HEK293 (cell line): ENCODE measurements around the gene NUDT16L1.

Experiments
- CTCF ChIP-seq: fragments of 450-650 bp; formaldehyde crosslinking; IDR thresholded peaks from 2 replicates; pipeline ENCODE4 v1.5.1; 2016; ENCODE audit warnings: missing biosample characterization, missing genetic modification characterization
- MYNN ChIP-seq: fragments of 450-650 bp; formaldehyde crosslinking; IDR thresholded peaks from 2 replicates; pipeline ENCODE4 v1.5.1; 2016; ENCODE audit warnings: missing biosample characterization, missing genetic modification characterization, borderline replicate concordance
- SETDB1 ChIP-seq: IDR thresholded peaks from one replicate; pipeline ENCODE4 v1.6.1; 2017; ENCODE audit warnings: mild to moderate bottlenecking, low read length, moderate library complexity, mixed read lengths; ENCODE audit not compliant: insufficient read length
- TCF7L2 ChIP-seq: IDR thresholded peaks from 2 replicates; pipeline ENCODE4 v1.6.1; 2011; ENCODE audit warnings: low read depth, mild to moderate bottlenecking, inconsistent platforms, low read length, moderate library complexity, borderline replicate concordance
- ZNF37A ChIP-seq: fragments of 450-650 bp; IDR thresholded peaks from 2 replicates; pipeline ENCODE4 v1.5.1; 2018; ENCODE audit warnings: missing biosample characterization, missing genetic modification characterization
- ZNF621 ChIP-seq: fragments of 450-650 bp; formaldehyde crosslinking; IDR thresholded peaks from 2 replicates; pipeline ENCODE4 v1.5.1; 2017; ENCODE audit warnings: missing biosample characterization, missing genetic modification characterization

GRCh38 chr16:4654964-4655590 is 38.3 kb upstream of the NUDT16L1 start:
- TF ChIP-seq CTCF (tag by site-specific recombination) (no peak), MYNN (no peak), ZNF621 (tag by site-specific recombination) (no peak), SETDB1 (no peak), TCF7L2 (no peak), ZNF37A (tag by site-specific recombination) (no peak)
